HG02943 (cell line): Measurements from ENCODE around the gene HNRNPD.
"Not testable (repeated sequence)": the region's sequence is repeated elsewhere in the genome, so short reads cannot be mapped to it uniquely, and the experiment has no call there.

ENCODE experiments used
- ATAC-seq: cut with Tn5 transposase; IDR thresholded peaks from one replicate; pipeline ENCODE4 v1.9.1; 2021; ENCODE audit warnings: mild to moderate bottlenecking, low read depth, moderate library complexity; ENCODE audit not compliant: unreplicated experiment

HNRNPD gene

GRCh38 chr4:82376109-82376508, 2.3 kb upstream of the HNRNPD start:
- ATAC-seq: no peak

GRCh38 chr4:82373486-82373815, 340 bp downstream of the HNRNPD start:
- peak; percentile 14 for ATAC-seq

- no peak for ATAC-seq
These were observed 990 bp downstream of the HNRNPD start for GRCh38 chr4:82372517-82373485.

GRCh38 chr4:82371497-82371896, 2.3 kb downstream of the HNRNPD start:
- no peak for ATAC-seq

GRCh38 chr4:82367438-82368097, 6.2 kb downstream of the HNRNPD start:
- ATAC-seq: no peak

- not testable (repeated sequence) for ATAC-seq
These were observed 7.4 kb downstream of the HNRNPD start for GRCh38 chr4:82366431-82366830.

DNA sequence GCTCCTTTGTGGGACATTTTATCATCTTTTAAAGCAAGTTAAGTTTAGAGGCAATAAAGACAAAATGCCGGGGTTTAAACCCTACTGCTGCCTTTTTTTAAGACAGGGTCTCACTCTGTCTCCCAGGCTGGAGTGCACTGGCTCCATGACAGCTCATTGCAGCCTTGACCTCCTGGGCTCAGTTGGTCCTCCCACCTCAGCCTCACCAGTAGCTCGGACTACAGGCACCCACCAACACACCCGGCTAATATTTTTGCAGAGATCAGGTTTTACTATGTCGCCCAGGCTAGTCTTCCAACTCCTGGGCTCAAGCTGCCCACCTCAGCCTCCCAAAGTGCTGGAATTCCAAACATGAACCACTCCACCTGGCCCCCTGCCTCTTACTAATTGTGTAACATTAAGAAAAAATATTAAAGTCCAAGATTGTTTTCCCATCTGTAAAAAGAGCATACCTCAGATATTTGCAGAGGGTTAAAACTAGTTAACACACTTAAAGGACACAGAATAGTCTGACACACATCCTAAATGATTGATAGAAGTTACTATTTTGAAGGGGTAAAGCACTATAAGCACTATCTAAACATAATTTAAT, 9.8 kb downstream of the HNRNPD start:
- no peak for ATAC-seq

DNA sequence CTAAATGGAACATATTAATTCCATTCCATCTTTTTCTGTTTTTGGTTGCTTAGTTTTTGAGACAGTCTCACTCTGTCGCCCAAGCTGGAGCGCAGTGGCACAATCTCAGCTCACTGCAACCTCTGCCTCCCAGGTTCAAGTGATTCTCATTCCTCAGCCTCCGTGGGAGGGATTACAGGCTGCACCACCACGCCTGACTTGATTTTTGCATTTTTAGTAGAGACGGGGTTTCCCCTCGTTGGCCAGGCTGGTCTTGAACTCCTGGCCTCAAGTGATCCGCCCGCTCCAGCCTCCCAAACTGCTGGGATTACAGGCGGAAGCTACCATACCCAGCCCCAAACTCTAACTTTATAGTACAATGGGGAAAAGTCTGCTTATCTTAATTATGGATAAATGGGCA, 11.2 kb downstream of the HNRNPD start:
- ATAC-seq: no peak

GRCh38 chr4:82360298-82361177, 13.3 kb downstream of the HNRNPD start:
- ATAC-seq: no peak

- no peak for ATAC-seq
These were observed 14.9 kb downstream of the HNRNPD start for GRCh38 chr4:82358847-82359246.

- ATAC-seq: no peak
These were observed 16.2 kb downstream of the HNRNPD start for GRCh38 chr4:82357640-82358039.

DNA sequence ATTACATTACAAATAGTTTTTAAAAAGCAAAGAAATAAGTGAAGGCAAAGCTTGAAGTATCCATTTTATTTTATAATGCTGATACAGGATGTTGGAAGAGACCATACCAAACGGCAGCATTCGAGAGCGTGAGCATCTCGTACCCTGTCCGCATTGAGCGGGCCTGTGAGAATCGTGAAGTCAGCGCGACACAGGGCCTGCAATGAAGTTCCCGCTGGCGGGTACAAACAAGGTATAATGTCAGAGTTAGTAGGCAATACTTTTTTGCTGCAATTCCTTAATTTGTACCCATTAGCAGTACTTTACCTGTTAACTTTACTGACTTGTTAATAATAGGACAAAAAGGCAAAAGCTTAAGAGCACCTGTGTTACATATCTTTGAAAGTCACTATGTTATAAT, 19.0 kb downstream of the HNRNPD start:
- ATAC-seq: no peak

- ATAC-seq: no peak
These were observed 20.9 kb downstream of the HNRNPD start for GRCh38 chr4:82352825-82353366.

DNA sequence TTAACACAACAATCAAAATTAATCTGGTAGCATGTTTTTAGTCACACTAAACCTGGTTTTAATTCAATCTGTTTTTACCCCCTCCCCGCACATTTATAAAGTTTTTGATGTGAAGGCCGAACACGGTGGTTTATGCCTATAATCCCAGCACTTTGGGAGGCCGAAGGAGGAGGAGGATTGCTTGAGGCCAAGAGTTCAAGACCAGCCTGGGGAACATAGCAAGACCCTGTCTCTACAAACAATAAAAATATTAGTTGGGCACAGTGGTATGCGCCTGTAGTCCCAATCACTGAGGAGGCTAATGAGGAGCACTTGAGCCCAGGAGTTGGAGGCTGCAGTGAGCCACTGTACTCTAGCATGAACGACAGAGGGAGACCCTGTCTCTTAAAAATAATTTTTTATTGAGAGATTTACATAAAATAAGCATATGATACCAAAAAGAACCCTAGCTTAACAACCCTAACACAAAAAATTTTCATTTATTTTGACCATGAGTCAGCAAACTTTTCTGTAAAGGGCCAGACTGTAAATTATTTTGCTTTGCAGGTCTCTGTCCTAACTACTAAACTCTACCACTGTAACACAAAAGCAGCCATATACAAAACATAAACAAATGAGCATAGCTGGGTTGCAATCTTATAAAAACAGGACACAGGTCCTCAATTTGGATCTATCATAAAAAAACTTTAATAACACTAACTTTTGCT, 21.5 kb downstream of the HNRNPD start:
- ATAC-seq: no peak

- ATAC-seq: no peak
These were observed 27.7 kb downstream of the HNRNPD start for GRCh38 chr4:82346126-82346525.

DNA sequence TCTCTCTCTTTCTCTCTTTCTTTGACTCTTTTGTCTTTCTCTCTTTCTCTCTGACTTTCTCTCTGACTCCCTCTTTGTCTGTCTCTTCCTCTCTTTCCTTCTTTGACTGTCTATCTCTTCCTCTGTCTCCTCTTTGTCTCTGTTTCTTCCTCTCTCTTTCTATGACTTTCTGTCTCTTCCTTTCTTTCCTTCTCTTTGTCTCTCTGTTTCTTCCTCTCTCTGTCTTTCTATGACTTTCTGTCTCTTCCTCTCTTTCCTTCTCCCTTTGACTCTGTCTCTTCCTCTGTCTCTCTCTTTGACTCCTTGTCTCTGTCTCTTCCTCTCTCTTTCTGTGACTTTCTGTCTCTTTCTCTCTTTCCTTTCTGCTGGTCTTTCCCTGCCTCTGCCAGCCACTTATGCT, 38.7 kb downstream of the HNRNPD start:
- no peak for ATAC-seq

DNA sequence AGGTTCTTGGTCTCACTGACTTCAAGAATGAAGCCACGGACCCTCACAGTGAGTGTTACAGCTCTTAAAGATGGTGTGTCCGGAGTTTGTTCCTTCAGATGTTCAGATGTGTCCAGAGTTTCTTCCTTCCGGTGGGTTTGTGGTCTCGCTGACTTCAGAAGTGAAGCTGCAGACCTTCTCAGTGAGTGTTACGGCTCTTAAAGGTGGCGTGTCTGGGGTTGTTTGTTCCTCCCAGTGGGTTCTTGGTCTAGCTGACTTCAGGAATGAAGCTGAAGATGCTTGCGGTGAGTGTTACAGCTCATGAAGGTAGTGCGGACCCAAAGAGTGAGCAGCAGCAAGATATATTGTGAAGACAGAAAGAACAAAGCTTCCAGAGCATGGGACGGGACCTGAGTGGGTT, 40.1 kb downstream of the HNRNPD start:
- ATAC-seq: not testable (repeated sequence)

GRCh38 chr4:82331814-82332213, 42.0 kb downstream of the HNRNPD start:
- no peak for ATAC-seq

DNA sequence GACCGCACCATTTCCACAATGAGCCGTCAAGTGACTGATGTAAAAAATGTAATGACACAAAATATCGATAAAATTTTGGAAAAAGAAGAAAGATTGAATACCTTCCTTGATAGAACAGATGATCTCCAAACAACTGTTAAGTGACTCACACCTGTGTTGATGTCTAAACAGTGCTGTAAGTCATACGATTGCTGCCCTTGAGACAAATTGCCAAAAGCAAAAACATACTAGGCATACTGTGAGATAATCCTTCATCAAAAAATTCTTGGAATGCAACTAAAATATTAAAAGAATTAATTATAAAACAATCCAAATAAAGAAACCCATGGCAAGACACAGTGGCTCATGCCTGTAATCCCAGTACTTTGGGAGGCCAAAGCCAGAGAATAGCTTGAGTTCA, 53.4 kb downstream of the HNRNPD start:
- no peak for ATAC-seq

GRCh38 chr4:82303063-82303462, 70.7 kb downstream of the HNRNPD start:
- ATAC-seq: not testable (repeated sequence)
